DOHH2 (cell line): ENCODE measurements around the gene ATF2.
"Not testable (repeated sequence)": the region's sequence is repeated elsewhere in the genome, so short reads cannot be mapped to it uniquely, and the experiment has no call there.

Experiments used
- EZH2phosphoT487 ChIP-seq: fragments of 200-600 bp; sonication (generic); IDR thresholded peaks from 2 replicates; pipeline ENCODE4 v1.6.1; 2017; ENCODE audit warnings: borderline replicate concordance, mild to moderate bottlenecking, antibody characterized with exemption, low read length, moderate library complexity, mixed read lengths
- TF ChIP-seq, protein P1 (sequence below): fragments of 200-600 bp; sonication (generic); IDR thresholded peaks from one replicate; pipeline ENCODE4 v1.5.1; 2014; ENCODE audit warnings: antibody characterized with exemption, mild to moderate bottlenecking, low read depth, low read length; ENCODE audit not compliant: poor library complexity, severe bottlenecking

GRCh38 chr2:175108091-175108490, 59.9 kb downstream of the ATF2 start:
- TF ChIP-seq, protein P1, sequence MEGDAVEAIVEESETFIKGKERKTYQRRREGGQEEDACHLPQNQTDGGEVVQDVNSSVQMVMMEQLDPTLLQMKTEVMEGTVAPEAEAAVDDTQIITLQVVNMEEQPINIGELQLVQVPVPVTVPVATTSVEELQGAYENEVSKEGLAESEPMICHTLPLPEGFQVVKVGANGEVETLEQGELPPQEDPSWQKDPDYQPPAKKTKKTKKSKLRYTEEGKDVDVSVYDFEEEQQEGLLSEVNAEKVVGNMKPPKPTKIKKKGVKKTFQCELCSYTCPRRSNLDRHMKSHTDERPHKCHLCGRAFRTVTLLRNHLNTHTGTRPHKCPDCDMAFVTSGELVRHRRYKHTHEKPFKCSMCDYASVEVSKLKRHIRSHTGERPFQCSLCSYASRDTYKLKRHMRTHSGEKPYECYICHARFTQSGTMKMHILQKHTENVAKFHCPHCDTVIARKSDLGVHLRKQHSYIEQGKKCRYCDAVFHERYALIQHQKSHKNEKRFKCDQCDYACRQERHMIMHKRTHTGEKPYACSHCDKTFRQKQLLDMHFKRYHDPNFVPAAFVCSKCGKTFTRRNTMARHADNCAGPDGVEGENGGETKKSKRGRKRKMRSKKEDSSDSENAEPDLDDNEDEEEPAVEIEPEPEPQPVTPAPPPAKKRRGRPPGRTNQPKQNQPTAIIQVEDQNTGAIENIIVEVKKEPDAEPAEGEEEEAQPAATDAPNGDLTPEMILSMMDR = not testable (repeated sequence)
- not testable (repeated sequence) for TF ChIP-seq EZH2phosphoT487
